ENCODE results near the gene TERT.
A peak's percentile ranks its signal among the peaks of the same experiment; 100 is the strongest.

The TERT gene

DNA sequence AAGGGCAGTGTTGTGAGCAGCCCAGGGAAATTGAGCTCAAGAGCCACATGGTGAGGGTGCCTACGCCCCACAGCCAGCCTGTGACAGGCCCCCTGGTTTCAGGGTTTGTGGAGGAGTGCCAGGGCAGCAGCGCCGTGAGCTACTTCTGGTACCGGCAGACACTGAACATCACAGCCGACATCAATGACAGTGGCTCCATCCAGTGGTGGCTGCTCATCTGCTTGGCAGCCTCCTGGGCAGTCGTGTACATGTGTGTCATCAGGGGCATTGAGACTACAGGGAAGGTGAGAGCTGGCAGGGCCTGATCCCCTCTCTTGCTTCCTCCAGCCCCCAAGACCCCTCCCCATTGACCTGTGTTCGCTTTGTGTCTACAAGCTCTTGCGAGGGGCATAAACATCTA lies 59.5 kb downstream of the TERT start:
- DNase-seq (no peak), ATAC-seq (ENCODE audit: insufficient read depth, low read depth) (no peak)
- peaks cover 4% of the 10 kb centered on the region for H3K4me1 ChIP-seq (ENCODE audit: insufficient read depth, low read length)
- no peak overlapping the region for H3K4me2 ChIP-seq (ENCODE audit: insufficient read depth, low read length)
- no peak overlapping the region for H2AFZ ChIP-seq (ENCODE audit: low read depth, low read length)
- H4K20me1 ChIP-seq (ENCODE audit: insufficient read depth, low read length): no peaks in the 10 kb centered on the region
- no peak overlapping the region for H3K4me3 ChIP-seq (ENCODE audit: low read depth in 1 of 2, low read length in 2 of 2)
- H3K27me3 ChIP-seq (ENCODE audit: insufficient read depth, low read length, poor library complexity): no peaks in the 10 kb centered on the region
- no peaks in the 10 kb centered on the region for H3K36me3 ChIP-seq (ENCODE audit: insufficient read depth, low read length)
- peaks cover 19% of the 10 kb centered on the region for H3K9me3 ChIP-seq (ENCODE audit: insufficient read depth, low read length, severe bottlenecking)
- no peak for TF ChIP-seq EZH2 (IDR thresholded peaks at IDR 0.05; ENCODE audit: borderline replicate concordance, low read depth, low read length, severe bottlenecking)
- TF ChIP-seq, protein P1, sequence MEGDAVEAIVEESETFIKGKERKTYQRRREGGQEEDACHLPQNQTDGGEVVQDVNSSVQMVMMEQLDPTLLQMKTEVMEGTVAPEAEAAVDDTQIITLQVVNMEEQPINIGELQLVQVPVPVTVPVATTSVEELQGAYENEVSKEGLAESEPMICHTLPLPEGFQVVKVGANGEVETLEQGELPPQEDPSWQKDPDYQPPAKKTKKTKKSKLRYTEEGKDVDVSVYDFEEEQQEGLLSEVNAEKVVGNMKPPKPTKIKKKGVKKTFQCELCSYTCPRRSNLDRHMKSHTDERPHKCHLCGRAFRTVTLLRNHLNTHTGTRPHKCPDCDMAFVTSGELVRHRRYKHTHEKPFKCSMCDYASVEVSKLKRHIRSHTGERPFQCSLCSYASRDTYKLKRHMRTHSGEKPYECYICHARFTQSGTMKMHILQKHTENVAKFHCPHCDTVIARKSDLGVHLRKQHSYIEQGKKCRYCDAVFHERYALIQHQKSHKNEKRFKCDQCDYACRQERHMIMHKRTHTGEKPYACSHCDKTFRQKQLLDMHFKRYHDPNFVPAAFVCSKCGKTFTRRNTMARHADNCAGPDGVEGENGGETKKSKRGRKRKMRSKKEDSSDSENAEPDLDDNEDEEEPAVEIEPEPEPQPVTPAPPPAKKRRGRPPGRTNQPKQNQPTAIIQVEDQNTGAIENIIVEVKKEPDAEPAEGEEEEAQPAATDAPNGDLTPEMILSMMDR (IDR thresholded peaks at IDR 0.05; ENCODE audit: borderline replicate concordance, extremely low read depth, low read length, poor library complexity, severe bottlenecking): peak; percentile 7
- no peak overlapping the region for H3K9ac ChIP-seq (ENCODE audit: low read depth, low read length)
- no peak overlapping the region for H3K27ac ChIP-seq (ENCODE audit: low read length)
- no peaks in the 10 kb centered on the region for H3K79me2 ChIP-seq (ENCODE audit: insufficient read depth, low read length)

DNA sequence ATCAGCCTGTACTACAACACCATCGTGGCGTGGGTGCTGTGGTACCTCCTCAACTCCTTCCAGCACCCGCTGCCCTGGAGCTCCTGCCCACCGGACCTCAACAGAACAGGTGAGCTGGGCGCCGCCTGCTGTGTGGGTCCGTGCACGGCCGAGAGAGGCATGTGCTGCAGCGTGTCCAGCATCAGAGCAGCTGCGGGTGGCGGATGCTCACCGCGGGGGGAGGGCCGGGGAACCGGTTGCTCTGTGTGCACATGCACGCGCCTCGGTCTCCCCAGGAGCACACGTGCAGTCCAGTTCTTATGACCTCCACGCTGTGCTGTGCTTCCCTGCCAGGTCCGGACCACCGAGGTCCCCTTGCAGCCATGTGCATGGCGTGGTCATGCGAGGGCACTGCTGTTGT lies 62.1 kb downstream of the TERT start:
- no peaks in the 10 kb centered on the region for H3K27me3 ChIP-seq (ENCODE audit: insufficient read depth, low read length, poor library complexity)
- no peak overlapping the region for H3K4me3 ChIP-seq (ENCODE audit: low read depth in 1 of 2, low read length in 2 of 2)
- H3K27ac ChIP-seq (ENCODE audit: low read length): no peak overlapping the region
- TF ChIP-seq, protein P1 (IDR thresholded peaks at IDR 0.05; ENCODE audit: borderline replicate concordance, extremely low read depth, low read length, poor library complexity, severe bottlenecking): no peak
- no peak for TF ChIP-seq EZH2 (IDR thresholded peaks at IDR 0.05; ENCODE audit: borderline replicate concordance, low read depth, low read length, severe bottlenecking)
- H4K20me1 ChIP-seq (ENCODE audit: insufficient read depth, low read length): no peaks in the 10 kb centered on the region
- ATAC-seq (ENCODE audit: insufficient read depth, low read depth): no peak
- no peaks in the 10 kb centered on the region for H3K79me2 ChIP-seq (ENCODE audit: insufficient read depth, low read length)
- H2AFZ ChIP-seq (ENCODE audit: low read depth, low read length): no peak overlapping the region
- peaks cover 28% of the 10 kb centered on the region for H3K4me1 ChIP-seq (ENCODE audit: insufficient read depth, low read length)
- H3K9ac ChIP-seq (ENCODE audit: low read depth, low read length): no peak overlapping the region
- peaks cover 19% of the 10 kb centered on the region for H3K9me3 ChIP-seq (ENCODE audit: insufficient read depth, low read length, severe bottlenecking)
- H3K4me2 ChIP-seq (ENCODE audit: insufficient read depth, low read length): no peak overlapping the region
- H3K36me3 ChIP-seq (ENCODE audit: insufficient read depth, low read length): no peaks in the 10 kb centered on the region
- DNase-seq: no peak

DNA sequence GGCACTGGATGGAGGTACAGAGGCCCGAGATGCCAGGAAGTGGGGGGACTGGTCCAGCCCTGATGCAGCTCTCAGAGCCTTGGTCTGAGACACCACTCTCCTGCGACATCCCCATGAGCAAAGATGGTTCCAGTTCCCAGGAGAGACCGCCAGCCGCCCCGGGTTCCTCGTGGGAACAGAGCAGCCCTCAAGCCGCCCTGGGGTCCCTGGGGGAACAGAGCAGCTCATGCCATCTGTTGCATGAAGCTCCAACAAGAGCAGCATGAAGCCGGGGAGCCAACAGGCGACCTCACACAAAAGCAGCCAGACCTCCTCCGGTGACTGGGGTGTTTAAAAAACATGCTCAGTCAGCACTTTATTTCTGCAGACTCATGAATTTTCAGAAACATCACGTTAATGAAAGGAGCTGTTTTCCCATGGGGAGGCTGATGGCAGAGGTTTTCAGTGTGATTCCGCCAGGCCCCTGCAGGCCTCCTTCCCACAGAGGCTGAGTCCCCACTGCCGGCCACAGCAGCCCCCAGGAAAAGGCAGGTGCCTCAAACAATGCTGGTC lies 63.4 kb downstream of the TERT start:
- no peaks in the 10 kb centered on the region for H4K20me1 ChIP-seq (ENCODE audit: insufficient read depth, low read length)
- no peaks in the 10 kb centered on the region for H3K27me3 ChIP-seq (ENCODE audit: insufficient read depth, low read length, poor library complexity)
- H3K27ac ChIP-seq (ENCODE audit: low read length): no peak overlapping the region; the same call in 1 of the 2 replicates
- no peak for TF ChIP-seq EZH2 (IDR thresholded peaks at IDR 0.05; ENCODE audit: borderline replicate concordance, low read depth, low read length, severe bottlenecking)
- TF ChIP-seq, protein P1 (IDR thresholded peaks at IDR 0.05; ENCODE audit: borderline replicate concordance, extremely low read depth, low read length, poor library complexity, severe bottlenecking): no peak
- no peak overlapping the region for H3K4me2 ChIP-seq (ENCODE audit: insufficient read depth, low read length)
- H3K4me1 ChIP-seq (ENCODE audit: insufficient read depth, low read length): peaks cover 28% of the 10 kb centered on the region
- H3K79me2 ChIP-seq (ENCODE audit: insufficient read depth, low read length): no peaks in the 10 kb centered on the region
- no peaks in the 10 kb centered on the region for H3K36me3 ChIP-seq (ENCODE audit: insufficient read depth, low read length)
- no peak overlapping the region for H3K9ac ChIP-seq (ENCODE audit: low read depth, low read length)
- no peak overlapping the region for H3K4me3 ChIP-seq (ENCODE audit: low read depth in 1 of 2, low read length in 2 of 2)
- H2AFZ ChIP-seq (ENCODE audit: low read depth, low read length): no peak overlapping the region
- H3K9me3 ChIP-seq (ENCODE audit: insufficient read depth, low read length, severe bottlenecking): peaks cover 16% of the 10 kb centered on the region
- ATAC-seq (ENCODE audit: insufficient read depth, low read depth) (no peak), DNase-seq (no peak)
